ENCODE measurements around the gene GNAQ. TPM values are rescaled to one million over a fixed set of nuclear protein-coding genes. Genes with fewer than 3 reads are reported as not detected.

GNAQ gene
- total and polyA plus RNA-seq, 2 experiments from 2014 or later = 21.1 to 43.1 TPM

DNA sequence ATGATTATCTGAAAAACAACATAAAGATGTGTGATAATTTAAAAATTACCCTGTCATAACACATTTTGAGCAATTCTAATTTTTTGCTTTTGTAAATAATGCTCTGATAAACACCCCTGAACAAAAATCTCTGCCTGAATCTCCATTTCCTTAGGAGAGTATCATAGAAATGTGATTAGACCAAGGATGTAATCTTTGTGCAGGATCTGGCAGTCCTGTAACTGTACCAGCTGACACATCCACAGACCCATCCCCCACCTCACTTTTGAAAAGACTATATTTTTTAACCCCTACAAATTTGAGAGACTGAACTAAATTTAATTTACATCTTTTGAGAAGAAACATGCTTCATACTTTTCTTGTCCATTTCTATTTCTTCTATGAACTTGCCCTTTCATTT lies 101.7 kb downstream of the GNAQ start:
- H3K4me3 Mint-ChIP-seq = no peak overlapping the region
- no peak overlapping the region for H3K4me3 ChIP-seq

More for the DNA sequence above, 101.7 kb downstream of the GNAQ start:
- no peaks in the 10 kb centered on the region for H3K9me3 Mint-ChIP-seq
- DNase-seq (ENCODE audit: low spot score) (no peak), ATAC-seq (no peak)
- no peak overlapping the region for H3K27ac Mint-ChIP-seq
- no peaks in the 10 kb centered on the region for H3K27me3 ChIP-seq (ENCODE audit: insufficient read depth)
- no peaks in the 10 kb centered on the region for H3K9me2 ChIP-seq (ENCODE audit: insufficient read depth)
- peaks cover 26% of the 10 kb centered on the region for H3K4me1 Mint-ChIP-seq
- no peak overlapping the region for H3K27ac ChIP-seq (ENCODE audit: low read depth)
- H4K20me1 ChIP-seq (replicated peaks; ENCODE audit: insufficient read depth) = 0 out of 2 replicates have a peak, but pooled peaks cover 5% of the 10 kb centered on the region
- H3K36me3 Mint-ChIP-seq (ENCODE audit: low read depth) = 0 out of 3 replicates have a peak, but pooled peaks cover 6% of the 10 kb centered on the region
- peaks cover 58% of the 10 kb centered on the region for H3K79me2 ChIP-seq (replicated peaks; ENCODE audit: insufficient read depth)
- no peaks in the 10 kb centered on the region for H3K36me3 ChIP-seq (ENCODE audit: insufficient read depth)
- no peak overlapping the region for H3K4me2 ChIP-seq
- no peak overlapping the region for H2AFZ ChIP-seq
- no peaks in the 10 kb centered on the region for H3F3A ChIP-seq (replicated peaks; ENCODE audit: low read depth)
- H3K4me1 ChIP-seq (ENCODE audit: insufficient read depth) = 0 out of 2 replicates have a peak, but pooled peaks cover 3% of the 10 kb centered on the region
- H3K27me3 Mint-ChIP-seq (ENCODE audit: insufficient read depth, low read depth, poor library complexity) = peaks cover 2% of the 10 kb centered on the region
- no peak for TF ChIP-seq CREB1 (CRISPR knock-in tag; IDR thresholded peaks at IDR 0.05; ENCODE audit: low read depth)
- no peak for TF ChIP-seq ZNF331 (CRISPR knock-in tag; IDR thresholded peaks at IDR 0.05; ENCODE audit: low read depth)
- TF ChIP-seq CTCF (conservative IDR thresholded peaks at IDR 0.05; ENCODE audit: low read depth in 2 of 2) = no peak
- TF ChIP-seq REST (IDR thresholded peaks at IDR 0.05; ENCODE audit: unreplicated experiment) = no peak
- TF ChIP-seq ZNF462 (CRISPR knock-in tag; IDR thresholded peaks at IDR 0.05) = no peak
- no peak for TF ChIP-seq JUNB (IDR thresholded peaks at IDR 0.05; ENCODE audit: unreplicated experiment)
- no peak for TF ChIP-seq ETS1 (IDR thresholded peaks at IDR 0.05)
- no peak for TF ChIP-seq ZNF114 (CRISPR knock-in tag; IDR thresholded peaks at IDR 0.05)
- no peak for TF ChIP-seq STAT1 (IDR thresholded peaks at IDR 0.05; ENCODE audit: unreplicated experiment)
- no peak for TF ChIP-seq EZH2phosphoT487 (IDR thresholded peaks at IDR 0.05; ENCODE audit: unreplicated experiment)
- TF ChIP-seq EZH2 (IDR thresholded peaks at IDR 0.05; ENCODE audit: low read depth, unreplicated experiment) = no peak
- TF ChIP-seq NANOG (IDR thresholded peaks at IDR 0.05; ENCODE audit: borderline replicate concordance) = no peak
- no peak for TF ChIP-seq POLR2AphosphoS5 (IDR thresholded peaks at IDR 0.05; ENCODE audit: low read depth)
